Measurements from ENCODE around the gene CCDC91. TPM values are rescaled to one million over a fixed set of nuclear protein-coding genes. Genes with fewer than 3 reads are reported as not detected.

The CCDC91 gene
- total RNA-seq, 1 experiment from 2014 or later = 15.7 TPM

- POLR2A ChIA-PET = no interaction called here
- no peak overlapping the region for H3K4me3 Mint-ChIP-seq
- no peaks in the 10 kb centered on the region for H3K27me3 Mint-ChIP-seq (ENCODE audit: low read depth)
- no peak for TF ChIP-seq EMX1 (CRISPR knock-in tag; IDR thresholded peaks at IDR 0.05)
- TF ChIP-seq ZNF416 (CRISPR knock-in tag; IDR thresholded peaks at IDR 0.05) = no peak
- TF ChIP-seq ZNF263 (CRISPR knock-in tag; IDR thresholded peaks at IDR 0.05; ENCODE audit: low read depth) = no peak
- CTCF ChIA-PET = no interaction called here
- peaks cover 12% of the 10 kb centered on the region for H3K4me1 Mint-ChIP-seq
- DNase-seq (ENCODE audit: low spot score) (no peak), ATAC-seq (no peak)
- no peak overlapping the region for H3K27ac Mint-ChIP-seq
- H3K9me3 Mint-ChIP-seq = peaks cover 4% of the 10 kb centered on the region
- peaks cover 9% of the 10 kb centered on the region for H3K36me3 Mint-ChIP-seq
Observed at GRCh38 chr12:28497889-28498411, 307.7 kb downstream of the CCDC91 start.

DNA sequence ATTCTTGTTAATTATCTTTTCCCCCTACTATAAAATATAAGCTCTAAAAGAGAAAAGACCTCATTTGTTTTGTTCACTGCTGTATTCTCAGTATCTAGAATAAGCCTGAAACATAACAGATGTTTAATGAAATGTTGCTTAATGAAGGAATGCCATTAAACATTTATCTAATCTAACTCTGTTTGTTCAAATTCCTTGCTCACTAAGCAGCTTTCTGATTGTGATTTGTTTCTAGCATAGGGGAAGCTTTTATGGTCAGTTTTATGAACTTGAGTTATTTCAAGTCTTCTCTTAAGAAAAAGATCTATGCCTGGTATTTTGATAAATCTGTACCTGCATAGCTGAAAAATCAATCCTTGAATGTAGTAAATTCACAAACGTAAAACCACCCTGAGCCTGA is 308.6 kb downstream of the CCDC91 start:
- Mint-ChIP-seq H3K36me3 (peaks cover 9% of the 10 kb centered on the region), H3K27me3 (ENCODE audit: low read depth) (no peaks in the 10 kb centered on the region), H3K9me3 (peaks cover 4% of the 10 kb centered on the region), H3K4me1 (peaks cover 12% of the 10 kb centered on the region), H3K27ac (no peak overlapping the region), H3K4me3 (no peak overlapping the region)
- CTCF ChIA-PET = no interaction called here
- ATAC-seq (no peak), DNase-seq (ENCODE audit: low spot score) (no peak)
- POLR2A ChIA-PET = no interaction called here
- no peak for TF ChIP-seq ZSCAN18 (CRISPR knock-in tag; IDR thresholded peaks at IDR 0.05)
- no peak for TF ChIP-seq ZNF671 (CRISPR knock-in tag; IDR thresholded peaks at IDR 0.05)

DNA sequence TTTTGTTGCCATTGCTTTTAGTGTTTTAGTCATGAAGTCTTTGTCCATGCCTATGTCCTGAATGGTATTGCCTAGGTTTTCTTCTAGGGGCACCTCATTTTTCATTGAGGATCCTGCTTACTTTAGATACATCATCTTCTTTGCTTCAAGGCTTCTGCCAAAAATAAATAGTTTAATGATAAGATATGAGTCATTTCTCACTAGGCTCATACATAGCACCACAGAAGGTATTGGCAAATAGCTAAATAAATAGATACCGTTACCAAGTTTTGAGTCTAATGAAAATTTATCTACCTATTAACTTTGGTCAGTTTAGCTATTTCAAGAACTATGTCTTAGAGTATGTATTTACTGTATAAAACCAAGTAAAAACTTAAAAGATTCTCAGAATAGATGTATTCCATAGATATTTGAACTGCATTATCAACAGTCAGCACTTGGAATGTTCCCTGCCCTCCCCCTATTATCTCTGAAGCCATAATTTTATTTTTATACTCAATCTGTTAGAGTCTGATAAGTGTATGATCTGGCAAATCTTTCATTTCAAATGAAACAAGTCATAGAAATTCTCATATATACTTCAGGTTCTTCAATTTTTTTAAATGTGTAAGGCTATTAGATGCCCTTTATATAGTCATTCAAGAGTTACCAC is 310.2 kb downstream of the CCDC91 start:
- ATAC-seq = no peak
- Mint-ChIP-seq H3K4me3 (no peak overlapping the region), H3K36me3 (peaks cover 12% of the 10 kb centered on the region), H3K9me3 (peaks cover 4% of the 10 kb centered on the region), H3K27ac (no peak overlapping the region), H3K27me3 (ENCODE audit: low read depth) (no peaks in the 10 kb centered on the region), H3K4me1 (peaks cover 14% of the 10 kb centered on the region)
- TF ChIP-seq IRF1 (CRISPR knock-in tag; IDR thresholded peaks at IDR 0.05) (no peak), ELF4 (CRISPR knock-in tag; IDR thresholded peaks at IDR 0.05; ENCODE audit: low read depth) (no peak), NR1H2 (CRISPR knock-in tag; IDR thresholded peaks at IDR 0.05) (no peak), KAT7 (CRISPR knock-in tag; IDR thresholded peaks at IDR 0.05; ENCODE audit: borderline replicate concordance) (no peak), TEAD4 (CRISPR knock-in tag; IDR thresholded peaks at IDR 0.05) (no peak), ESRRA (CRISPR knock-in tag; IDR thresholded peaks at IDR 0.05; ENCODE audit: borderline replicate concordance) (no peak), AFF4 (CRISPR knock-in tag; IDR thresholded peaks at IDR 0.05; ENCODE audit: borderline replicate concordance) (no peak), IRF2 (CRISPR knock-in tag; IDR thresholded peaks at IDR 0.05; ENCODE audit: borderline replicate concordance, low read depth) (no peak), ZMAT4 (CRISPR knock-in tag; IDR thresholded peaks at IDR 0.05) (no peak), FOXP1 (CRISPR knock-in tag; IDR thresholded peaks at IDR 0.05; ENCODE audit: borderline replicate concordance) (no peak), ZNF317 (CRISPR knock-in tag; IDR thresholded peaks at IDR 0.05; ENCODE audit: borderline replicate concordance, low read depth) (no peak), GRHL2 (CRISPR knock-in tag; IDR thresholded peaks at IDR 0.05; ENCODE audit: insufficient replicate concordance, severe bottlenecking) (no peak)
- TF ChIP-seq, protein P1, sequence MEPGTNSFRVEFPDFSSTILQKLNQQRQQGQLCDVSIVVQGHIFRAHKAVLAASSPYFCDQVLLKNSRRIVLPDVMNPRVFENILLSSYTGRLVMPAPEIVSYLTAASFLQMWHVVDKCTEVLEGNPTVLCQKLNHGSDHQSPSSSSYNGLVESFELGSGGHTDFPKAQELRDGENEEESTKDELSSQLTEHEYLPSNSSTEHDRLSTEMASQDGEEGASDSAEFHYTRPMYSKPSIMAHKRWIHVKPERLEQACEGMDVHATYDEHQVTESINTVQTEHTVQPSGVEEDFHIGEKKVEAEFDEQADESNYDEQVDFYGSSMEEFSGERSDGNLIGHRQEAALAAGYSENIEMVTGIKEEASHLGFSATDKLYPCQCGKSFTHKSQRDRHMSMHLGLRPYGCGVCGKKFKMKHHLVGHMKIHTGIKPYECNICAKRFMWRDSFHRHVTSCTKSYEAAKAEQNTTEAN (CRISPR knock-in tag; IDR thresholded peaks at IDR 0.05) = no peak
- TF ChIP-seq, protein P2, sequence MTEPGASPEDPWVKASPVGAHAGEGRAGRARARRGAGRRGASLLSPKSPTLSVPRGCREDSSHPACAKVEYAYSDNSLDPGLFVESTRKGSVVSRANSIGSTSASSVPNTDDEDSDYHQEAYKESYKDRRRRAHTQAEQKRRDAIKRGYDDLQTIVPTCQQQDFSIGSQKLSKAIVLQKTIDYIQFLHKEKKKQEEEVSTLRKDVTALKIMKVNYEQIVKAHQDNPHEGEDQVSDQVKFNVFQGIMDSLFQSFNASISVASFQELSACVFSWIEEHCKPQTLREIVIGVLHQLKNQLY (CRISPR knock-in tag; IDR thresholded peaks at IDR 0.05) = no peak
- no peak for DNase-seq (ENCODE audit: low spot score)
- ChIA-PET POLR2A (no interaction called here), CTCF (no interaction called here)
